ENCODE data around the gene RGS7BP.

Gene RGS7BP

GRCh38 chr5:64655596-64655995 lies 149.8 kb downstream of the RGS7BP start:
- no peak overlapping the region for H3K4me3 ChIP-seq (ENCODE audit: low read depth, low read length)
- DNase-seq (ENCODE audit: low read depth), result no peak
- TF ChIP-seq, protein P1, sequence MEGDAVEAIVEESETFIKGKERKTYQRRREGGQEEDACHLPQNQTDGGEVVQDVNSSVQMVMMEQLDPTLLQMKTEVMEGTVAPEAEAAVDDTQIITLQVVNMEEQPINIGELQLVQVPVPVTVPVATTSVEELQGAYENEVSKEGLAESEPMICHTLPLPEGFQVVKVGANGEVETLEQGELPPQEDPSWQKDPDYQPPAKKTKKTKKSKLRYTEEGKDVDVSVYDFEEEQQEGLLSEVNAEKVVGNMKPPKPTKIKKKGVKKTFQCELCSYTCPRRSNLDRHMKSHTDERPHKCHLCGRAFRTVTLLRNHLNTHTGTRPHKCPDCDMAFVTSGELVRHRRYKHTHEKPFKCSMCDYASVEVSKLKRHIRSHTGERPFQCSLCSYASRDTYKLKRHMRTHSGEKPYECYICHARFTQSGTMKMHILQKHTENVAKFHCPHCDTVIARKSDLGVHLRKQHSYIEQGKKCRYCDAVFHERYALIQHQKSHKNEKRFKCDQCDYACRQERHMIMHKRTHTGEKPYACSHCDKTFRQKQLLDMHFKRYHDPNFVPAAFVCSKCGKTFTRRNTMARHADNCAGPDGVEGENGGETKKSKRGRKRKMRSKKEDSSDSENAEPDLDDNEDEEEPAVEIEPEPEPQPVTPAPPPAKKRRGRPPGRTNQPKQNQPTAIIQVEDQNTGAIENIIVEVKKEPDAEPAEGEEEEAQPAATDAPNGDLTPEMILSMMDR (IDR thresholded peaks at IDR 0.05; ENCODE audit: low read depth, low read length, missing control alignments), result no peak

- DNase-seq (ENCODE audit: low read depth), result no peak
- TF ChIP-seq, protein P1 (IDR thresholded peaks at IDR 0.05; ENCODE audit: low read depth, low read length, missing control alignments), result no peak
- no peak overlapping the region for H3K4me3 ChIP-seq (ENCODE audit: low read depth, low read length)
Measured at GRCh38 chr5:64659289-64659688, 153.5 kb downstream of the RGS7BP start.
